Endometrium (tissue), 2 donors: ENCODE results near the gene OR5H2.
"Not testable (repeated sequence)": the region's sequence is repeated elsewhere in the genome, so short reads cannot be mapped to it uniquely, and the experiment has no call there.

Source experiments
- FAIRE-seq: peaks from 2 replicates; lab custom pipeline; 2012; peaks lifted over from hg19 to GRCh38; lab: Jason Lieb, UNC
- donor health status: control.
- donor health status: control.

Gene OR5H2

GRCh38 chr3:98282205-98282604 lies at the start of gene OR5H2:
OR5H2 (plus strand) TSS chr3:98282505; CDS start chr3:98282903, 398 bp downstream.
- FAIRE-seq: no peak

- no peak for FAIRE-seq
These were observed 48.8 kb upstream of the OR5H2 start for GRCh38 chr3:98233468-98233867.

GRCh38 chr3:98240131-98240530 lies 42.2 kb upstream of the OR5H2 start:
- no peak for FAIRE-seq

GRCh38 chr3:98242155-98242554 lies 40.1 kb upstream of the OR5H2 start:
- no peak for FAIRE-seq

DNA sequence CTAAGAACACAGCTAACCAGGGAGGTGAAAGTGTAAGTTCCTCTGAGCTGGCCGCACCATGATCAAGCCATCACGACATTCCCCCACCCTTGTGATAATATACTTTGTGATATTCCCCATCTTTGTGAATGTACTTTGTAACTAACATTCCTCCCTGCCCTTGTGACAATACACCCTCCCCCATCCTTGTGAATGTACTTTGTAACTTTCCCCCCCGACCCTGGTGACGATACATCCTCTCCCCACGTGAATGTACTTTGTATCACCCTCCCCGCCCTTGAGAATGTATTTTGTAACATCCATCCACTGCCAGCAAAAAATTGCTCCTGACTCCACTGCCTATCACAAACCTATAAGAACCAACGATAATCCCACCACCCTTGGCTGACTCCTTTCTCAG lies 38.5 kb upstream of the OR5H2 start:
- no peak for FAIRE-seq

DNA sequence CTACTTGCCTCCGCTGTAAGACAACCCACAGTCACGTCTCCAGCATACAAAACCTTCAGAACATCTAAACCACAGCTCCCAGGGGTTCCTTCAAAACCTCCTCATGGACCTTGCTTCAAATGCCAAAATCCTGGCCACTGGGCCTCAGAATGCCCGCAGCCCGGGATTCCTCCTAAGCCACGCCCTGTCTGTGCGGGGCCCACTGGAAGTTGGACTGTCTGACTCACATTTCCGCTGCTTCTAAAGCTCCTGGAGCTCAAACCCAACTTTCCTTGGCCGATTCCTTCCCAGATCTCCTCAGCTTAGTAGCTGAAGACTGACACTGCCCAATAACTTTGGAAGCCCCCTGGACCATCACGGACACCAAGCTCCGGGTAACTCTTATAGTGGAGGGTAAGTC lies 36.2 kb upstream of the OR5H2 start:
- no peak for FAIRE-seq

GRCh38 chr3:98256026-98256425 lies 26.3 kb upstream of the OR5H2 start:
- not testable (repeated sequence) for FAIRE-seq

DNA sequence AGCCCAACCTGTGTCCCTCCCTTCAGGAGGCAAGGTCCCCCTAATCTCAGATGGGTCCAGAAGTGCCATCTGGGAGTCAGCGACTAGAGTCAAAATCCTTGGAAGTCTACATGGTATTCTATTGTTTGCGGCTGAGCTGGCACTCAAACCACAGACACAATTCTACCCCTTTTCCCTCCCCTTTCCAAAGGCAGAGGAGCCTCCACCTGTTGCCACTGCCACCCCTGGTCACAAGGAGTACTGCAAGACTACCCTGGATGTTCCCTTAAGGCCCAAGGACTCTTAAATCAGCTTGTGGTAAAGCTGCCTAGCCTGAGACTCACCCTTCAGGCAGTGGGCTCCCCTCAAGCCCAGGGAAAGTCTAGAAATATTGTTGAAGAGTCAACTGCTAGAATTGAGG lies 22.6 kb upstream of the OR5H2 start:
- FAIRE-seq: no peak

DNA sequence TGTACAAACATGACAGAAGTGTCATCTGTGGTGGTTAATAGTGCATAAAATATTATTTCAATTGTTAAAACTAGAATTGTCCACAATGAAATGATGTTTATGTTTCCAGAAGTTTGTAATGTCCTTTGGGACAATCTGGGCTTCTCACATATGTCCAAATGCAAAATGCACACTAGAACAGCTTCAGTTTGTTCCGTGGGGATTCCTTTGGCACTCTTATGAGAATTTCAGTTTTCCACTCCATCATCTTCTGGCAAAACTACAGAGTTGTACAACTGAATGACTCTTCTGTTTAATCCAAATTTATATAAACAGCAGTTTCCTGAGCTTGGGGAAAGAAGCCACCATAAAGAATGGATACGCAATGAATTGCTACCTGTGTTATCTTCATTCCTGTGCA lies 20.3 kb upstream of the OR5H2 start:
- no peak for FAIRE-seq

- FAIRE-seq: no peak
These were observed 18.4 kb upstream of the OR5H2 start, which contains the start of gene OR5H6 for GRCh38 chr3:98263944-98264343. OR5H6 (plus strand) TSS chr3:98264244; CDS start chr3:98264333, 89 bp downstream.

- no peak for FAIRE-seq
These were observed 12.5 kb upstream of the OR5H2 start for GRCh38 chr3:98269846-98270245.

DNA sequence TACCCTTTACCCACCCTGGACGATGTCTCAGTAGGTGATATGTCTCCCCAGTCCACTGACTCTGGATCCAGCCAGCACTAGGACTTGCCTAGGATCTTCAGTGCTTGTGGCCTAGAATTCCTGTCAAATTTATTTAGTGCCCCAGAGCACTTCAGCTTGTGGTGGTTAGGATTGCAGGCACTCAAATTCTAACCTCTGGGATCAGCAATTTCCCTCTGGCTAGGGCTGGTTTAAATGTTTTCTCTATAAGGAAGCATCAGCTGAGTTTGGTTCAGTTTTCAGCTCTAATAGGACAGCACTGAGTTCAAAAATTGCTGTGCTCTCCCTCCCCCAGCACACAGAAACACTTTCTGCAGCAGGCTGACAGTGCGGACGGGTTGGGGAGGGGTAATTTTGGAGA lies 10.2 kb upstream of the OR5H2 start:
- no peak for FAIRE-seq

GRCh38 chr3:98274914-98275313 lies 7.4 kb upstream of the OR5H2 start:
- FAIRE-seq: no peak

- no peak for FAIRE-seq
These were observed 8.6 kb downstream of the OR5H2 start for GRCh38 chr3:98290916-98291315.

DNA sequence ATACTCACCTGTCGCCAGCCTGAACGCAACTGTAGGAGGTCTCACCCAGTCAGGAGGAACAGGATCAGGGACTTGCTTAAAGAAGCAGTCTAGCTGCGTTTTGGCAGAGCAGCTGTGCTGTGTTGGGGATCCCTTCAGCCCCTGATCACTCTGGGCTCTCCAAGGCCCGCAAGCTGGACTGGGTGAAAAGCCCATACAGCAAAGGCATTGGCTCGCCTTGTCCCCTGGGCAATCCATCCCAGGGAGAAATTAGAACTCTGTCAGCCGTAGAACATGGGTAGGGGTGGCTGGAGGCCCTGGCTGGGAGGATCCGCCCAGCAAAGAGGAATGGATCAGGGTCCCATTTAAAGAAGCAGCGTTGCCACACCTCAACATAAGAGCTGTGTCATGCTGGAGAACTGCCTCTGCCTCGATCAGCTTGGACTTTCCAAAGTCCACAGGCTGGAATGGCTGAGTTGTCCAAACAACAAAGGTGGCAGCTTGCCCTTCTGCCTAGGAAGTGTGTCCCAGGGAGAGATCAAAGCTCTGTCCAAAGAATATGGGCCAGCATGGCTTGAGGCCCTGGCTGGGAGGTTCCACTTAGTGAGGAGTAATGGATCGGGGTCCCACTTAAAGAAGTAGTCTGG lies 9.1 kb downstream of the OR5H2 start:
- no peak for FAIRE-seq

GRCh38 chr3:98322101-98322500 lies 39.8 kb downstream of the OR5H2 start:
- no peak for FAIRE-seq

DNA sequence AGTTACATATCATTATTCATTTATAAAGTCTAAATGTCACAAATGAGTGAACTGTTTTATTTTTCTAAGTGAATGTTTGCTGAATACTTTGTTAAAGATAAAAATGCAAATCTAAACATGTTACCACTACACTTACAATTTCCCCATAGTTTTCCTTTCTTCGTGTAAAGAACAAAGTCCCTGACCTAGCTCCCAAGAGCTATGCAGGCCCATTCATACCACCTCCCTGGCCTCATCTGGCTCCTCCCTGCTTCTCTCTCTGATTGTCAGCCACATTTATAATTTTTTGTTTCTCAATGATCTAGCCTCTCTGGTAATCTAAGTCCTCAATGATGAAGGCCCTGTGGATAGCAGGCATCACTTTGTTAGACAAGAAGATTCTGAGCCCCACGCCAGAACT lies 40.4 kb downstream of the OR5H2 start:
- FAIRE-seq: no peak

DNA sequence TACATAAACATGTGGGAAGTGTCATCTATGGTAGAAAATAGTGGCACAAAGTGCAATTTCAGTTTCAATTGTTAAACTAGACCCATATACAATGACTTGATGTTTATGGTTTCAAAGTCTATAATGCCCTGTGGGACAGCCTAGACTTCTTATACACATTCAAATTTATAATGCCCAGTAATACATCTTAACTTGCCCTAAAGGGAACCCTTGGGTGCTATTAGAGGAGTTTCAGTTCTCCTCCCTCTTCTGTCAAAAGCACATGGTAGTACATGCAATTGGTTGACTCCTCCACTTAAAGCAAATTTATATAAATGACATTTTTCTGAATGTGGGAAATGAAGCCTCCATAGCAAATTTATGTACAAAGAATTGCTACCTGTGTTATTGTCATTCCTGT lies 41.1 kb downstream of the OR5H2 start:
- no peak for FAIRE-seq

DNA sequence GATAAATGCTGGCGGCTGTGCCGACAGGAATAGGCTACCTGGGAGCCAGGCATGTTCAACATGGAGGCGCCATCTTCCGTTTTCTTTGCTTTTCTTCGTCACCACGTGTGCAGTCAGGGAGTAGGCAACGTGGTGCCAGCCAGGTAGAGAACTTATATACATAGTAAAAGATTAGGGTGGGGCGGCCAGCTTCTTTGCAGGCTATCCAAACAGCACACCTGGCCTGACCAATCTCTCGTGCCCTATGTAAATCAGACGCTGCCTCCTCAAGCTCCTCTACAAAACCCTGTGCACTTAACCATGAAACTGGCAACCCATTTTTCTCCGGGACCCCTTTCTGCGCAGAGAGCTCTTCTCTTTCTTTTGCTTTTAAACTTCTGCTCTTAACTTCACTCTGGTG lies 42.8 kb downstream of the OR5H2 start:
- no peak for FAIRE-seq

DNA sequence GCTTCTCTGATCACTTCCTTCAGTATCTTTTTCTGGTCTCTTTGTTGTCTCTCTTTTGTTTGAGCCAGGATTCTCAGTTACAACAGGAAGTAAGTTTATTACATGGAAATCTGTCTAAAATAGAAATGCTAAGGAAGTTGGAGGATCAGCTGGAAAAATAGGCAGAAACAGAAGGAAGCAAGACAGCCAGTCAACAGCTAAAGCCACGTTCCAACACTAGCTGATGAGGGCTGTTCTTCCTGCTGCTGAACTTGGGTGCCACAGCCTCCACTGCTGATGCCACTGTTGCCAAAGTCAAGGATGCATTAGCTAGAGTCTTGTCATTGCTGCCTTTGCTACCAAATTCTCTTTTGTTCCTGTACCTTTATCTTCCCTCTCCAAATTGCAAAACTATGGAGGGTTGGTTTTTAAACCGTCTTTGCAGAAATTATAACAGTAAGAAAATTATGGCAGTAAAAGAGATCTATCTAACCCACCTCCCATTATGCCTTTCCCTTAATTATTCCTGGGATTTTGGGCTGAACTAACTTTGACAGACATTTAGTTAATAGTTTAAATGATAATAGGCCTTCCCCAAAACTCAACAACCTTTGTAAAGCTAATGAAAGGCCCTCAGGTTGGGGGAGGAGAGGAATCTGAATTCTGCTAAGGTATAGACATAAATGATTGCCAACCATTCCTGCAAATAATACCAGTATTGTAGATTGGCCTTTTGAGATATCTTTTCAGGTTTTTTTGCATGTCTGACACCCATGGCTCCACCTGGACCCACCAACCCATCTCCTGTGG lies 44.0 kb downstream of the OR5H2 start:
- FAIRE-seq: no peak

- no peak for FAIRE-seq
These were observed 44.6 kb downstream of the OR5H2 start for GRCh38 chr3:98326945-98327344.

DNA sequence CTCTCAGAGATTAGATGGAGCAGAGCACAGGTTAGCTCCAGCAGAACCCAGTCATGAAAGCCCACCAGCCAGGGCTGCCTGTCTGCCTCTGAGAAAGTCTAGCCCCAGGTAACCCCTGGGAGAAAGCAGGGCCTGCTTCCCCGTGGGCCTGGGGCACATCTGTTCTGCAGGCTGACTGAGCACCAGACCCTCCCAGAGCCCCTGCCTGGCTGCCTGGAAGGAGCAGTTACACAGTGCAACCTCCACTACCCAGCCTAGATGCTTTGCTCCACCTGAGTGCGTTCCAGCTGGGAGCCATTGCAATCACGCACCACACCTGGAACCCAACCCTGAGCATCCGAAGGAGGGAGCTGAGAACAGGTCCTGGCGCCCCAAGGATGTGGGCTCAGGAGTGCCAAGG lies 46.6 kb downstream of the OR5H2 start:
- FAIRE-seq: no peak

DNA sequence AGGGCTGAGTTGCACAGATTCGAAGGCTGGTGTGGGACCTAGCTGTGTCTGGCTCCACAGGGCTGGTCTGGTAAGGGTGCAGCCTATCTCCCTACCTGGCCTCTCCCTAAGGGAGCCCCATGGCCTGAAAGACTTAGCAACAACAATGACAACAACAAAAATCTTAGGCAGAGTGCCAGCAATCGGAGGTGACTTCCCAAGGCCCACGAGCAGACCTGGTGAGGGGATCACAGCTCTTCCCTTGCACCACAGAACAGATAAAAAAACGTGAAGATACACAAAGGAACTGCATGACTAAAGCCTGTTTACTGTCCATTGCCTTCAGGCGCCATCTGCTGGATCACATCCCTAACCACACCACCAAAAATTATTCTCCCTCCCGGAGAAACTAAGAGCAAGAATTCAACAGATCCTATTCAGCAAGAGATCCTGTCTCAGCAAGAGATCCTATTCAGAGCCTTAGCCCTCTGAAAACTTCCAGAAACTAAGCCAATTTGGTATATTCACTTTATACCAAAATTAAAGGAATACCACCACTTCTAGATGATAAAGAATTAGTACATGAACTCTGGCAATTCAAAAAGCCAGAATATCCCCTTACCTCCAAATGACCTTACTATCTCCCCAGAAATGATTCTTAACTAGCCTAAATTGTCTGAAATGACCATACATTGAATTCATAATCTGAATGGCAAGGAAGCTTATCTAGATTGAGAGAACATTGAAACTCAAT lies 47.3 kb downstream of the OR5H2 start:
- no peak for FAIRE-seq
